ENCODE measurements around the gene ONECUT3.
"Not testable (repeated sequence)": the region's sequence is repeated elsewhere in the genome, so short reads cannot be mapped to it uniquely, and the experiment has no call there.

Gene ONECUT3

DNA sequence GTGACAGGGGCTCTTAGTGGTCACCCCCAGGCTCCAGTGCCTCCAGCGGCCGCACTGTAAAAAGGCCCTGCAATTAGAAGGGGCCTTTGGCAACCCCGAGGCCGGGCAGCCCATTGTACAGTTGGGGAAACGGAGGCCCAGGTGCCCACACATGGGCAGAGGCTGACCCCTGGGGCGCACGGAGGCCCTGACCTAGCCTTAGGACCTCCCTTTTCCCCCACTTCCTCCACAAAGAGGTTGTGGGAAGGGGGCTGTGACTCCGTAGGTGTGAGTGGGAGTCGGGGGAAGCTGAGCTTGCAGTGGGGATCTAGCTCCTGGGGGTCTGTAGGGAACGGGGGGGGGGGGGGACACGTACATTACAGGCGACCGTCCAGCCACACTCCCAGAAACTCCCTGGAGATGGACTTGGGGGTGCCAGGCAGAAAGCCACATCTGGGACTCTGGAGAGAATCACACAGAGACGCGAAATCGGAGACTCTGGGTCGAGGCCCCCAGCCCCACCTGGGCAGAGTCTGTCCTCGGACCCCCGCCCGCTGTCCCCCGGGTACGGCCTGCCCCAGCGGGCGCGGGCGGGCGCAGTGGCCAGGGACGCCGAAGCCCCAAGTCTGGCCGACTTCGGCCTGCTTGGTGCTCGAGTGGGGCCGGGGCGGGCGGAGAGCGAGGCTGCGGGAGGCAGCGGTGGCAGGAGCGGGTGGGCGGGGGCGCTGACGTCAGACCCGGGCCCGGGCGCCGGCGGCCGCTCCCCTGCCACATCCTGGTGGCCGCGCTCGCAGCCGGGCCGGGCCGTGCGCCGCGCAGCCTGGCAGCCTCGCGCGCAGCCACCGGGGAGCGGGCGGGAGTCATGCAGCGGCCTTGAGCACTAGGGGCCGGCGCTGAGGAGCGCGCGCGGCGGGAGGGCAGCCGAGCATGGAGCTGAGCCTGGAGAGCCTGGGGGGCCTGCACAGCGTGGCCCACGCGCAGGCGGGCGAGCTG lies at the start of gene ONECUT3:
Gene ONECUT3 (plus strand): TSS at position 750 of the 972 bp plus-strand sequence. CDS start 157 bp downstream, at position 907.
- Histone ChIP-seq H3K27ac (ENCODE audit: poor library complexity, severe bottlenecking) (no peak within 1 kb of the TSS), H3K4me3 (ENCODE audit: severe bottlenecking) (no peak within 1 kb of the TSS), H3K9me3 (ENCODE audit: severe bottlenecking) (no peaks in the 10 kb centered on the region), H3K36me3 (ENCODE audit: low read depth) (no peaks in the 10 kb centered on the region), H3K27me3 (ENCODE audit: insufficient read depth, poor library complexity, severe bottlenecking) (peaks cover 88% of the 10 kb centered on the region), H3K4me1 (ENCODE audit: insufficient read depth, poor library complexity, severe bottlenecking) (peaks cover 5% of the 10 kb centered on the region)
- no peak for DNase-seq (ENCODE audit: low spot score)
- no peak for TF ChIP-seq CTCF (IDR thresholded peaks at IDR 0.05; ENCODE audit: poor library complexity, severe bottlenecking)
- ATAC-seq (ENCODE audit: low read depth), result no peak; the same call in 2 of the 3 replicates

- no peaks in the 10 kb centered on the region for H3K36me3 ChIP-seq (ENCODE audit: low read depth)
- H3K9me3 ChIP-seq (ENCODE audit: severe bottlenecking), result no peaks in the 10 kb centered on the region
- H3K4me1 ChIP-seq (ENCODE audit: insufficient read depth, poor library complexity, severe bottlenecking), result no peaks in the 10 kb centered on the region
- H3K27me3 ChIP-seq (ENCODE audit: insufficient read depth, poor library complexity, severe bottlenecking), result peaks cover 25% of the 10 kb centered on the region
- TF ChIP-seq CTCF (IDR thresholded peaks at IDR 0.05; ENCODE audit: poor library complexity, severe bottlenecking), result no peak
- DNase-seq (ENCODE audit: low spot score) (no peak), ATAC-seq (ENCODE audit: low read depth) (no peak)
- H3K27ac ChIP-seq (ENCODE audit: poor library complexity, severe bottlenecking), result no peak overlapping the region
- H3K4me3 ChIP-seq (ENCODE audit: severe bottlenecking), result no peak overlapping the region
Observed at GRCh38 chr19:1704339-1704738, 49.0 kb upstream of the ONECUT3 start.

DNA sequence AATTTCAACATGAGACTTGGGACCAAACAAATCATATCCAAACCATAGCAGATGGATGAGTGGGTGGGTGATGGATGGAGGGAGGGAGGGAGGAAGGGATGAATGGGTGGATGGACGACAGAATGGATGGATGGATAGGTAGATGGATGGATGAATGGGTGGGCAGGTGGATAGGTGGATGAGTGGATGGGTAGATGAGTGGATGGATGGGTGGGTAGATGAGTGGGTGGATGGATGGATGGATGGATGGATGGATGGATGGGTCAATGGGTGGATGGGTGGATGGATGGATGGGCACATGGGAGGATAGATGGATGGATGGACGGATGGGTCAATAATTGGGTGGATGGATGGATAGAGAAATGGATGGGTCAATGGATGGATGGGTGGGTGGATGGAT lies 47.9 kb upstream of the ONECUT3 start:
- Histone ChIP-seq H3K27me3 (ENCODE audit: insufficient read depth, poor library complexity, severe bottlenecking) (peaks cover 16% of the 10 kb centered on the region), H3K4me1 (ENCODE audit: insufficient read depth, poor library complexity, severe bottlenecking) (peaks cover 2% of the 10 kb centered on the region), H3K4me3 (ENCODE audit: severe bottlenecking) (no peak overlapping the region), H3K27ac (ENCODE audit: poor library complexity, severe bottlenecking) (no peak overlapping the region), H3K9me3 (ENCODE audit: severe bottlenecking) (no peaks in the 10 kb centered on the region), H3K36me3 (ENCODE audit: low read depth) (no peaks in the 10 kb centered on the region)
- ATAC-seq (ENCODE audit: low read depth), result no peak
- no peak for DNase-seq (ENCODE audit: low spot score)
- TF ChIP-seq CTCF (IDR thresholded peaks at IDR 0.05; ENCODE audit: poor library complexity, severe bottlenecking), result no peak

DNA sequence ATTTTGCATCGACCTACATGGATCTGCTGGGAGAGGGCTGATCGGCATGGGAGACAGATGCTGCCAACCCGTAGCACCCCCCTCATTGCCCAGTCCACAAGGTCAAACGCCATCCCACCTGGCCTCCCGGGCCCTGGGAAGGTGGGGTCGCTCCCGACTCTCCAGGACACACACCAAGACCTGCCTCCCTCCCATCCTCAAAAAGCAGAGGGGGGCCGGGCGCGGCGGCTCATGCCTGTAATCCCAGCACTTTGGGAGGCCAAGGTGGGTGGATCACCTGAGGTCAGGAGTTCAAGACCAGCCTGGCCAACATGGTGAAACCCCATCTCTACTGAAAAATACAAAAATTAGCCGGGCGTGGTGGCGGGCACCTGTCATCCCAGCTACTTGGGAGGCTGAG lies 46.7 kb upstream of the ONECUT3 start:
- H3K36me3 ChIP-seq (ENCODE audit: low read depth), result not testable (repeated sequence)

DNA sequence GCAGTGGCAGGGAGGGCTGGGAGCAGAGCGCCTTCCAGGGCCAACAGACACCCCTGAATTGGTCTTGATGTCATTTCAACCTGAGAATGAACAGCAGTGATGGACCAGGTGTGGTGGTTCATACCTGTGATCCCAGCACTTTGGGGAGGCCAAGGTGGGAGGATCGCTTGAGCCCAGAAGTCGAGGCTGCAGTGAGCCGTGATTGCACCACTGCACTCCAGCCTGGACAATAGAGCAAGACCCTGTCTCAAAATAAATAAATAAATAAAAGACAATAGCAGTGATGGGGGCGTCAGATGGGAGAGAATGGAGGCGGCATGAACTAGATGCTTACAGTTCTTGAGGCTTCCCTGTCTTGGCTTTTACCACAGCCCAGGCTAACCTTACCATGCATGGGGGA lies 46.1 kb upstream of the ONECUT3 start:
- Histone ChIP-seq H3K27ac (ENCODE audit: poor library complexity, severe bottlenecking) (no peak overlapping the region), H3K4me3 (ENCODE audit: severe bottlenecking) (no peak overlapping the region), H3K9me3 (ENCODE audit: severe bottlenecking) (no peaks in the 10 kb centered on the region), H3K36me3 (ENCODE audit: low read depth) (no peaks in the 10 kb centered on the region), H3K4me1 (ENCODE audit: insufficient read depth, poor library complexity, severe bottlenecking) (peaks cover 2% of the 10 kb centered on the region), H3K27me3 (ENCODE audit: insufficient read depth, poor library complexity, severe bottlenecking) (no peaks in the 10 kb centered on the region)
- ATAC-seq (ENCODE audit: low read depth) (no peak), DNase-seq (ENCODE audit: low spot score) (no peak)
- no peak for TF ChIP-seq CTCF (IDR thresholded peaks at IDR 0.05; ENCODE audit: poor library complexity, severe bottlenecking)

More for the DNA sequence above, 46.7 kb upstream of the ONECUT3 start:
- H3K27ac ChIP-seq (ENCODE audit: poor library complexity, severe bottlenecking); H3K9me3 ChIP-seq (ENCODE audit: severe bottlenecking); H3K4me1 ChIP-seq (ENCODE audit: insufficient read depth, poor library complexity, severe bottlenecking); ATAC-seq (ENCODE audit: low read depth); DNase-seq (ENCODE audit: low spot score); H3K4me3 ChIP-seq (ENCODE audit: severe bottlenecking); H3K27me3 ChIP-seq (ENCODE audit: insufficient read depth, poor library complexity, severe bottlenecking): not testable (repeated sequence)

Data from RWPE2 (cell line).